WTC11 (cell line): Measurements from ENCODE around the gene XRN1. TPM values are rescaled to one million over a fixed set of nuclear protein-coding genes. Genes with fewer than 3 reads are reported as not detected.

ENCODE experiments used
- ATAC-seq: fragments of 200-7000 bp; cut with Tn5 transposase; 2 replicates; pipeline ENCODE4 v1.10.0; 2021; ENCODE audit warnings: mild to moderate bottlenecking, moderate library complexity
- CTCF ChIA-PET: fragments of 300-600 bp; sonication (Branson Sonifier 250); formaldehyde crosslinking; loops from one replicate; lab custom pipeline; 2021; ENCODE audit warnings: antibody characterized with exemption; lab: Charles Lee
- POLR2A ChIA-PET: fragments of 350-600 bp; sonication (Branson Sonifier 250); formaldehyde crosslinking; loops from one replicate; lab custom pipeline; 2021; ENCODE audit warnings: antibody characterized with exemption; lab: Charles Lee
- DNase-seq: peaks from one replicate; pipeline ENCODE4 v3.0.0; 2021; ENCODE audit warnings: low spot score
- H3K27ac Mint-ChIP-seq: 2 replicates; pipeline ENCODE4 v1.8.0; 2021; ENCODE audit warnings: mixed read lengths
- H3K27me3 Mint-ChIP-seq: 2 replicates; pipeline ENCODE4 v1.8.0; 2021; ENCODE audit warnings: low read depth, mild to moderate bottlenecking, moderate library complexity, mixed read lengths
- H3K36me3 Mint-ChIP-seq: 2 replicates; pipeline ENCODE4 v1.8.0; 2021; ENCODE audit warnings: mixed read lengths
- H3K4me1 Mint-ChIP-seq: 2 replicates; pipeline ENCODE4 v1.8.0; 2022; ENCODE audit warnings: mixed read lengths
- H3K4me3 Mint-ChIP-seq: 2 replicates; pipeline ENCODE4 v1.8.0; 2021; ENCODE audit warnings: mild to moderate bottlenecking, moderate library complexity, mixed read lengths
- H3K9me3 Mint-ChIP-seq: 2 replicates; pipeline ENCODE4 v1.8.0; 2021; ENCODE audit warnings: mixed read lengths
- EMX1 ChIP-seq: fragments of 250-450 bp; sonication (Bioruptor Pico); IDR thresholded peaks from 2 replicates; pipeline ENCODE4 v1.8.0; 2021; ENCODE audit warnings: mild to moderate bottlenecking
- ETV6 ChIP-seq: sonication (generic); formaldehyde crosslinking; IDR thresholded peaks from 2 replicates; pipeline ENCODE4 v1.8.1; 2022; ENCODE audit warnings: mild to moderate bottlenecking, missing genetic modification reagents
- FOXJ3 ChIP-seq: sonication (generic); formaldehyde crosslinking; IDR thresholded peaks from 2 replicates; pipeline ENCODE4 v1.9.0; 2021; ENCODE audit warnings: missing genetic modification reagents, mild to moderate bottlenecking, borderline replicate concordance
- FOXP1 ChIP-seq: sonication (generic); formaldehyde crosslinking; IDR thresholded peaks from 2 replicates; pipeline ENCODE4 v1.8.0; 2022; ENCODE audit warnings: missing genetic modification reagents, mild to moderate bottlenecking, moderate library complexity, borderline replicate concordance
- JUN ChIP-seq: sonication (generic); formaldehyde crosslinking; IDR thresholded peaks from 2 replicates; pipeline ENCODE4 v1.8.0; 2023; ENCODE audit warnings: mild to moderate bottlenecking, missing genetic modification reagents
- MXD4 ChIP-seq: fragments of 250-450 bp; sonication (Bioruptor Pico); IDR thresholded peaks from 2 replicates; pipeline ENCODE4 v1.8.0; 2021; ENCODE audit warnings: mild to moderate bottlenecking, moderate library complexity, borderline replicate concordance
- MYBL2 ChIP-seq: sonication (generic); formaldehyde crosslinking; IDR thresholded peaks from 2 replicates; pipeline ENCODE4 v1.8.1; 2023; ENCODE audit warnings: mild to moderate bottlenecking, moderate library complexity, missing genetic modification reagents
- SP1 ChIP-seq: sonication (generic); formaldehyde crosslinking; conservative IDR thresholded peaks from 2 replicates; pipeline ENCODE4 v1.8.1; 2022; ENCODE audit warnings: missing genetic modification reagents
- TEAD1 ChIP-seq: sonication (generic); formaldehyde crosslinking; IDR thresholded peaks from 2 replicates; pipeline ENCODE4 v1.8.0; 2022; ENCODE audit warnings: mild to moderate bottlenecking, missing genetic modification reagents
- TEAD4 ChIP-seq: sonication (generic); formaldehyde crosslinking; IDR thresholded peaks from 2 replicates; pipeline ENCODE4 v1.8.0; 2022; ENCODE audit warnings: mild to moderate bottlenecking, missing genetic modification reagents
- total RNA-seq: library from RNA; stranded (reverse); gene quantifications from 3 replicates; pipeline ENCODE4 v1.2.3, GENCODE V29; 2021
- TF ChIP-seq, protein P1 (sequence below): fragments of 250-450 bp; sonication (Bioruptor Pico); conservative IDR thresholded peaks from 2 replicates; pipeline ENCODE4 v1.9.0; 2021; ENCODE audit warnings: mild to moderate bottlenecking
- TF ChIP-seq, protein P2 (sequence below): sonication (generic); formaldehyde crosslinking; IDR thresholded peaks from 2 replicates; pipeline ENCODE4 v1.8.0; 2022; ENCODE audit warnings: mild to moderate bottlenecking, missing genetic modification reagents
- TF ChIP-seq, protein P3 (sequence below): sonication (generic); formaldehyde crosslinking; IDR thresholded peaks from 2 replicates; pipeline ENCODE4 v1.8.1; 2023; ENCODE audit warnings: mild to moderate bottlenecking, missing genetic modification reagents, moderate library complexity
- TF ChIP-seq, protein P4 (sequence below): sonication (generic); formaldehyde crosslinking; IDR thresholded peaks from 2 replicates; pipeline ENCODE4 v1.8.0; 2023; ENCODE audit warnings: missing genetic modification reagents, mild to moderate bottlenecking, borderline replicate concordance
- TF ChIP-seq, protein P5 (sequence below): fragments of 250-450 bp; sonication (Bioruptor Pico); IDR thresholded peaks from 2 replicates; pipeline ENCODE4 v1.9.0; 2021; ENCODE audit warnings: mild to moderate bottlenecking

The XRN1 gene
- total RNA-seq, 1 experiment from 2014 or later = 19.2 TPM

DNA sequence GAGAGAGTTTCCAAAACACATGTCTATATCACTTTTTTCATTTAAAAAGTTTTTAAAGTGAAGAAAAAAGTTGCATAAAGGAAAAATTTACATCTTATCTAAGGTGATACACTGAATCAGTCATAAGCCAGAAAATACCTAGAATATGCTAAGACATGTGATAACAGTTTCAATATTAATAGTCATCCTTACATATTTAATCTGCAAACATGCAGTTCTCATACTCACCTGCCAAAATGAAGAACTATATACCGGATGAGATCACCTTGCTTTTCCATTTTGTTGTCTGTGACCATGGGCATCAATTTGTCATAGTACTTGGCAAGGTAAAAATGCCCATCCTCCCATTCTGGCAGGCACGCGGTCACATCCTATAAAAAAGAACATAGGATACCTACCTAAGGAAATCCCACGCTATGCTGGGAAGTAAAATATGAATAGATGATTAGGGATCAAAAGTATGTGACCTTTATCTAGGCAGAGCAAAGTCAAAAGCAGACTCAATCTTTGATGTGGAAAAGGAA is 37.1 kb upstream of the XRN1 start (continued):
- TF ChIP-seq TEAD1 (CRISPR knock-in tag) = no peak
- no peak for TF ChIP-seq TEAD4 (CRISPR knock-in tag)
- no peak for TF ChIP-seq EMX1
- TF ChIP-seq, protein P1, sequence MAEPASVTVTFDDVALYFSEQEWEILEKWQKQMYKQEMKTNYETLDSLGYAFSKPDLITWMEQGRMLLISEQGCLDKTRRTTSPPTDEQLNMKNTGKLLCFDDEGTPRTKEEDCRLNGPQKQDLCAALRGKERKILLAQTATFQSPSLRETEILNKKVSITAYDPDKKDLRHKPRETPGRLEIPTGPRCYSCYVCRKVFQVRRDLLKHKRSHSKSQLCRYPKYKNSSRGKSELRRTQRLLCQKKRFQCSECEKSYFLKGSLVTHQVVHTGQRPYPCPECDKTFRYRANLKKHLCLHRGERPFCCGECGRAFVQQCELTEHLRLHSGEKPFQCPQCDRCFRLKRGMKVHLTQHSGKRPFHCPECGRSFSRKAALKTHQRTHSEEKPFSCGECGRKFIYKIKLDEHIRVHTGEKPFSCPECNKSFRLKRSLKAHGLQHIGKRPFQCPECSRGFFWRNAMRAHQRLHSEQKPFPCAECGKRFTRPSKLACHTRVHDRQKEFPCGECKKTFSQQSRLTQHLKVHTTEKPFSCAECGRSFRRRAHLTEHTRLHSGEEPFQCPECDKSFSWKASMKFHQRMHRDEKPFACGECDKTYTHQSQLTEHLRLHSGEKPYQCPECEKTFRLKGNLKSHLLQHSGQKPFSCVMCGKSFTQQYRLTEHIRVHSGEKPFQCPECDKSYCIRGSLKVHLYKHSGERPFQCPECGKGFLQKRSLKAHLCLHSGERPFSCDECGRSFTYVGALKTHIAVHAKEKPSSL (CRISPR knock-in tag) = no peak
- no peak for TF ChIP-seq FOXJ3 (CRISPR knock-in tag)
- TF ChIP-seq, protein P2, sequence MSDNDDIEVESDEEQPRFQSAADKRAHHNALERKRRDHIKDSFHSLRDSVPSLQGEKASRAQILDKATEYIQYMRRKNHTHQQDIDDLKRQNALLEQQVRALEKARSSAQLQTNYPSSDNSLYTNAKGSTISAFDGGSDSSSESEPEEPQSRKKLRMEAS (CRISPR knock-in tag) = no peak
- TF ChIP-seq MYBL2 = no peak
- TF ChIP-seq ETV6 (CRISPR knock-in tag) = no peak
- TF ChIP-seq, protein P3, sequence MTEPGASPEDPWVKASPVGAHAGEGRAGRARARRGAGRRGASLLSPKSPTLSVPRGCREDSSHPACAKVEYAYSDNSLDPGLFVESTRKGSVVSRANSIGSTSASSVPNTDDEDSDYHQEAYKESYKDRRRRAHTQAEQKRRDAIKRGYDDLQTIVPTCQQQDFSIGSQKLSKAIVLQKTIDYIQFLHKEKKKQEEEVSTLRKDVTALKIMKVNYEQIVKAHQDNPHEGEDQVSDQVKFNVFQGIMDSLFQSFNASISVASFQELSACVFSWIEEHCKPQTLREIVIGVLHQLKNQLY = no peak
- no peak for TF ChIP-seq MXD4 (CRISPR knock-in tag)
- no peak for TF ChIP-seq FOXP1 (CRISPR knock-in tag)

DNA sequence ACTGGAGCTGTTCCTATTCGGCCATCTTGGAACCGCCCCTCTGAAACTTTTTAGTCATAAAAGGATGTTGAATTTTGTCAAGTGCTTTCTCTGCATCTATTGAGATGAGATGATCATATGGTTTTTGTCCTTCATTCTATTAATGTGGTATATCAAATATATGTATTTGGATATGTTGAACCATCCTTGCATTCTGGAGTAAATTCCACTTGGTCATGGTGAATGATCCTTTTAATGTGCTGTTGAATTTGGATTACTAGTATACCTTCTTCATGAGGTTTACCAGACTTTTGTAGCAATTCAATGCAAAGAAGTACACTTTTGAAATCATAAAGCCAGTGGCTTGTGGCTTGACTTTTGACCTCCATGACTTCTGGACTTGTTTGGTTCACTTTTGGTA is 33.4 kb upstream of the XRN1 start:
- POLR2A ChIA-PET = no interaction called here
- no peak for TF ChIP-seq JUN
- no peak for TF ChIP-seq TEAD4 (CRISPR knock-in tag)
- TF ChIP-seq, protein P4, sequence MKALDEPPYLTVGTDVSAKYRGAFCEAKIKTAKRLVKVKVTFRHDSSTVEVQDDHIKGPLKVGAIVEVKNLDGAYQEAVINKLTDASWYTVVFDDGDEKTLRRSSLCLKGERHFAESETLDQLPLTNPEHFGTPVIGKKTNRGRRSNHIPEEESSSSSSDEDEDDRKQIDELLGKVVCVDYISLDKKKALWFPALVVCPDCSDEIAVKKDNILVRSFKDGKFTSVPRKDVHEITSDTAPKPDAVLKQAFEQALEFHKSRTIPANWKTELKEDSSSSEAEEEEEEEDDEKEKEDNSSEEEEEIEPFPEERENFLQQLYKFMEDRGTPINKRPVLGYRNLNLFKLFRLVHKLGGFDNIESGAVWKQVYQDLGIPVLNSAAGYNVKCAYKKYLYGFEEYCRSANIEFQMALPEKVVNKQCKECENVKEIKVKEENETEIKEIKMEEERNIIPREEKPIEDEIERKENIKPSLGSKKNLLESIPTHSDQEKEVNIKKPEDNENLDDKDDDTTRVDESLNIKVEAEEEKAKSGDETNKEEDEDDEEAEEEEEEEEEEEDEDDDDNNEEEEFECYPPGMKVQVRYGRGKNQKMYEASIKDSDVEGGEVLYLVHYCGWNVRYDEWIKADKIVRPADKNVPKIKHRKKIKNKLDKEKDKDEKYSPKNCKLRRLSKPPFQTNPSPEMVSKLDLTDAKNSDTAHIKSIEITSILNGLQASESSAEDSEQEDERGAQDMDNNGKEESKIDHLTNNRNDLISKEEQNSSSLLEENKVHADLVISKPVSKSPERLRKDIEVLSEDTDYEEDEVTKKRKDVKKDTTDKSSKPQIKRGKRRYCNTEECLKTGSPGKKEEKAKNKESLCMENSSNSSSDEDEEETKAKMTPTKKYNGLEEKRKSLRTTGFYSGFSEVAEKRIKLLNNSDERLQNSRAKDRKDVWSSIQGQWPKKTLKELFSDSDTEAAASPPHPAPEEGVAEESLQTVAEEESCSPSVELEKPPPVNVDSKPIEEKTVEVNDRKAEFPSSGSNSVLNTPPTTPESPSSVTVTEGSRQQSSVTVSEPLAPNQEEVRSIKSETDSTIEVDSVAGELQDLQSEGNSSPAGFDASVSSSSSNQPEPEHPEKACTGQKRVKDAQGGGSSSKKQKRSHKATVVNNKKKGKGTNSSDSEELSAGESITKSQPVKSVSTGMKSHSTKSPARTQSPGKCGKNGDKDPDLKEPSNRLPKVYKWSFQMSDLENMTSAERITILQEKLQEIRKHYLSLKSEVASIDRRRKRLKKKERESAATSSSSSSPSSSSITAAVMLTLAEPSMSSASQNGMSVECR (CRISPR knock-in tag) = no peak
- TF ChIP-seq SP1 (CRISPR knock-in tag) = no peak
- peaks cover 23% of the 10 kb centered on the region for H3K27me3 Mint-ChIP-seq
- peaks cover 71% of the 10 kb centered on the region for H3K36me3 Mint-ChIP-seq
- H3K9me3 Mint-ChIP-seq = peaks cover 58% of the 10 kb centered on the region
- no peaks in the 10 kb centered on the region for H3K4me1 Mint-ChIP-seq
- ATAC-seq (no peak), DNase-seq (no peak)
- no peak overlapping the region for H3K4me3 Mint-ChIP-seq
- no peak overlapping the region for H3K27ac Mint-ChIP-seq
- CTCF ChIA-PET = no interaction called here

DNA sequence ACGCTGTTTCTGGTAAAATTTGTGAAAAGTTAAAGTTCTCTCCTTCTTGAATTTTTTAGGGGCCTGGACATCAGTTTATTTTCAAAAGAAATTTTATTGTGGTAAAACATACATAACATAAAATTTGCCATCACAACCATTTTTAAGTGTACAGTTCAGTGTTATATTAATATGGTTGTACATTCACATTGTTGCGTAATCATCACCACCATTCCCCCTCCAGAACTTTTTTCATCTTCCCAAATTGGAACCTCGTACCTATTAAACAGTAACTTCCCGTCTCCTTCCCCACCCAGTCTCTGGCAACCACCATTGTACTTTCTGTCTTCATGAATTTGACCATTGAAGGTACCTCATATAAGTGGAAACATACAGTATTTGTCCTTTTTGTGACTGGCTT is 23.0 kb upstream of the XRN1 start:
- Mint-ChIP-seq H3K9me3 (peaks cover 8% of the 10 kb centered on the region; the same call in 1 of the 2 replicates), H3K27me3 (no peaks in the 10 kb centered on the region), H3K4me1 (no peaks in the 10 kb centered on the region), H3K36me3 (0 out of 2 replicates have a peak, but pooled peaks cover 3% of the 10 kb centered on the region), H3K27ac (no peak overlapping the region), H3K4me3 (no peak overlapping the region)
- TF ChIP-seq, protein P5, sequence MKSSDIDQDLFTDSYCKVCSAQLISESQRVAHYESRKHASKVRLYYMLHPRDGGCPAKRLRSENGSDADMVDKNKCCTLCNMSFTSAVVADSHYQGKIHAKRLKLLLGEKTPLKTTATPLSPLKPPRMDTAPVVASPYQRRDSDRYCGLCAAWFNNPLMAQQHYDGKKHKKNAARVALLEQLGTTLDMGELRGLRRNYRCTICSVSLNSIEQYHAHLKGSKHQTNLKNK (CRISPR knock-in tag) = no peak
- TF ChIP-seq TEAD4 (CRISPR knock-in tag) = no peak
- DNase-seq (no peak), ATAC-seq (no peak)
- ChIA-PET CTCF (no interaction called here), POLR2A (no interaction called here)
